Measurements from ENCODE around the gene IFITM5. TPM values are rescaled to one million over a fixed set of nuclear protein-coding genes. Genes with fewer than 3 reads are reported as not detected.

IFITM5 gene
- total and polyA plus RNA-seq, 9 of the 15 experiments (the other 6 are each of a cell fraction or from before 2014, with no cell fraction given), result 0.19 TPM; not detected in 8

DNA sequence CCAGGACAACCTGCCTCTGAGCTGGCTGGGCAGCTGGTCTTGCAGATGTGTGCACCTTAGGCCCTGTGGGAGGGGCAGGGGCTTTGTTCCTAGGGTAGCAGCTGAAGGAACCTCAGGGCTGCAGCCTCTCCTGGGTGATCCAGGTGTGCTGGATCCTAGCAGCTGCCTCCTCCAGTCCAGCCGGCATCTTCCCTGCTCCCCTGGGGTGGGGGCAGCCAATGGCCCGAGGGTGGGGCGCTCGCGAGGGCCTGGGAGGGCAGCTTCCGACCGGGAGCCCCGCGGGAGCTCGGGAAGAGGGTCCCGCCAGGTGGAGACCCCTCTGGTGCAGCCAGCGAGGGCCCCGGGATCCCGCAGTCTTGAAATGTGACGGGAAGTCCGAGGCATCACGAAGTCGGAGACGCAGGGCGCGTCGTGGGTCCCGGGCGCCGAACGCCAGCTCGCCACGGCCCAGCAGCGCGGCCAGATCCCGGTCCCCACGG is 16.2 kb upstream of the IFITM5 start (continued):
- TF ChIP-seq, protein P1, sequence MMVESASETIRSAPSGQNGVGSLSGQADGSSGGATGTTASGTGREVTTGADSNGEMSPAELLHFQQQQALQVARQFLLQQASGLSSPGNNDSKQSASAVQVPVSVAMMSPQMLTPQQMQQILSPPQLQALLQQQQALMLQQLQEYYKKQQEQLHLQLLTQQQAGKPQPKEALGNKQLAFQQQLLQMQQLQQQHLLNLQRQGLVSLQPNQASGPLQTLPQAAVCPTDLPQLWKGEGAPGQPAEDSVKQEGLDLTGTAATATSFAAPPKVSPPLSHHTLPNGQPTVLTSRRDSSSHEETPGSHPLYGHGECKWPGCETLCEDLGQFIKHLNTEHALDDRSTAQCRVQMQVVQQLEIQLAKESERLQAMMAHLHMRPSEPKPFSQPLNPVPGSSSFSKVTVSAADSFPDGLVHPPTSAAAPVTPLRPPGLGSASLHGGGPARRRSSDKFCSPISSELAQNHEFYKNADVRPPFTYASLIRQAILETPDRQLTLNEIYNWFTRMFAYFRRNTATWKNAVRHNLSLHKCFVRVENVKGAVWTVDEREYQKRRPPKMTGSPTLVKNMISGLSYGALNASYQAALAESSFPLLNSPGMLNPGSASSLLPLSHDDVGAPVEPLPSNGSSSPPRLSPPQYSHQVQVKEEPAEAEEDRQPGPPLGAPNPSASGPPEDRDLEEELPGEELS (CRISPR knock-in tag; IDR thresholded peaks at IDR 0.05; ENCODE audit: borderline replicate concordance), result 0 out of 2 replicates have a peak, but pooled peaks have one; percentile 26
- TF ChIP-seq, protein P2, sequence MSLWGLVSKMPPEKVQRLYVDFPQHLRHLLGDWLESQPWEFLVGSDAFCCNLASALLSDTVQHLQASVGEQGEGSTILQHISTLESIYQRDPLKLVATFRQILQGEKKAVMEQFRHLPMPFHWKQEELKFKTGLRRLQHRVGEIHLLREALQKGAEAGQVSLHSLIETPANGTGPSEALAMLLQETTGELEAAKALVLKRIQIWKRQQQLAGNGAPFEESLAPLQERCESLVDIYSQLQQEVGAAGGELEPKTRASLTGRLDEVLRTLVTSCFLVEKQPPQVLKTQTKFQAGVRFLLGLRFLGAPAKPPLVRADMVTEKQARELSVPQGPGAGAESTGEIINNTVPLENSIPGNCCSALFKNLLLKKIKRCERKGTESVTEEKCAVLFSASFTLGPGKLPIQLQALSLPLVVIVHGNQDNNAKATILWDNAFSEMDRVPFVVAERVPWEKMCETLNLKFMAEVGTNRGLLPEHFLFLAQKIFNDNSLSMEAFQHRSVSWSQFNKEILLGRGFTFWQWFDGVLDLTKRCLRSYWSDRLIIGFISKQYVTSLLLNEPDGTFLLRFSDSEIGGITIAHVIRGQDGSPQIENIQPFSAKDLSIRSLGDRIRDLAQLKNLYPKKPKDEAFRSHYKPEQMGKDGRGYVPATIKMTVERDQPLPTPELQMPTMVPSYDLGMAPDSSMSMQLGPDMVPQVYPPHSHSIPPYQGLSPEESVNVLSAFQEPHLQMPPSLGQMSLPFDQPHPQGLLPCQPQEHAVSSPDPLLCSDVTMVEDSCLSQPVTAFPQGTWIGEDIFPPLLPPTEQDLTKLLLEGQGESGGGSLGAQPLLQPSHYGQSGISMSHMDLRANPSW (CRISPR knock-in tag; IDR thresholded peaks at IDR 0.05), result no peak

DNA sequence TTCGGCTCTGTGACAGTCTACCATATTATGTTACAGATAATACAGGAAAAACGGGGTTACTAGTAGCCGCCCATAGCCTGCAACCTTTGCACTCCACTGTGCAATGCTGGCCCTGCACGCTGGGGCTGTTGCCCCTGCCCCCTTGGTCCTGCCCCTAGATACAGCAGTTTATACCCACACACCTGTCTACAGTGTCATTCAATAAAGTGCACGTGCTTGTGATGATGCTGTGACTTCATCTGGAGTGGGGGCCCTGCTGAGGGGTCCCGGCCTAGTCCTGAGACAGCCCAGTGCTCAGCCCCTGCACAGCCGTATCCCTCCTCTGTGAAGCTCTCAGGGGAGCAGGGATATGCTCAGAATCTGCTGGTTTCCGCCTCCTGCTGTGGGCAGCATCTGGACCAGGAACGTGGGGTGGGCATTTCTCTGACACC is 15.7 kb upstream of the IFITM5 start:
- CTCF ChIA-PET (ENCODE audit: low intra/inter-chr PET ratio), result no interaction called here
- FAIRE-seq (no peak), ATAC-seq (no peak), DNase-seq (ENCODE audit: extremely low read depth in 1 of 4, low spot score in 3 of 4) (no peak)
- POLR2A ChIA-PET, result interaction anchor here (0.6 to 1.0 kb wide), 4 partner anchors 9 to 56 kb away, joined by 3 to 4 read pairs (median 3); no protein-coding TSS in a partner anchor
- Histone ChIP-seq H3K9me1 (ENCODE audit: control insufficient read depth, insufficient read depth, low read length) (no peaks in the 10 kb centered on the region), H4K20me1 (replicated peaks; ENCODE audit: control insufficient read depth, insufficient read depth, low read length) (peaks cover 5% of the 10 kb centered on the region; the same call in 1 of the 2 replicates), H3K27me3 (ENCODE audit: control insufficient read depth in 2 of 2, insufficient read depth in 2 of 2, low read length in 2 of 2) (no peaks in the 10 kb centered on the region), H3K36me3 (ENCODE audit: control insufficient read depth, insufficient read depth, low read length) (peaks cover 29% of the 10 kb centered on the region; the same call in 1 of the 3 replicates), H3K4me1 (replicated peaks in 1 of 2; ENCODE audit: control insufficient read depth in 2 of 2, insufficient read depth in 2 of 2, low read length in 2 of 2) (peaks cover 26 to 46% of the 10 kb centered on the region in 2 experiments), H3K27ac (ENCODE audit: extremely low read depth, low read depth, low read length) (peak overlapping the region; percentile 87), H3K4me3 (peak overlapping the region; percentile 69), H3K9ac (ENCODE audit: insufficient read depth in 1 of 2, low read depth in 2 of 2, low read length in 2 of 2) (peak overlapping the region; percentile 82 to 98), H3K9me3 (replicated peaks; ENCODE audit: control insufficient read depth, insufficient read depth, low read depth, low read length) (no peaks in the 10 kb centered on the region), H3K4me2 (ENCODE audit: insufficient read depth, low read length) (peak overlapping the region; percentile 95), H2AFZ (ENCODE audit: low read depth, low read length) (no peak overlapping the region), H3K79me2 (ENCODE audit: control insufficient read depth, insufficient read depth, low read length) (peaks cover 76% of the 10 kb centered on the region)
- in situ Hi-C loops (cut with MboI), result no loop called here
- WGBS (ENCODE audit: insufficient coverage, low coverage, missing lambda C conversion rate), result 3% methylated on average over 9 of the region's 9 CpGs
- BruUV-seq (replicated peaks), result no TSS peak
- intact Hi-C loops (cut with micrococcal nuclease), result no loop called here
- no peak for TF ChIP-seq ETV5 (CRISPR knock-in tag; IDR thresholded peaks at IDR 0.05; ENCODE audit: low read depth)
- TF ChIP-seq, protein P3, sequence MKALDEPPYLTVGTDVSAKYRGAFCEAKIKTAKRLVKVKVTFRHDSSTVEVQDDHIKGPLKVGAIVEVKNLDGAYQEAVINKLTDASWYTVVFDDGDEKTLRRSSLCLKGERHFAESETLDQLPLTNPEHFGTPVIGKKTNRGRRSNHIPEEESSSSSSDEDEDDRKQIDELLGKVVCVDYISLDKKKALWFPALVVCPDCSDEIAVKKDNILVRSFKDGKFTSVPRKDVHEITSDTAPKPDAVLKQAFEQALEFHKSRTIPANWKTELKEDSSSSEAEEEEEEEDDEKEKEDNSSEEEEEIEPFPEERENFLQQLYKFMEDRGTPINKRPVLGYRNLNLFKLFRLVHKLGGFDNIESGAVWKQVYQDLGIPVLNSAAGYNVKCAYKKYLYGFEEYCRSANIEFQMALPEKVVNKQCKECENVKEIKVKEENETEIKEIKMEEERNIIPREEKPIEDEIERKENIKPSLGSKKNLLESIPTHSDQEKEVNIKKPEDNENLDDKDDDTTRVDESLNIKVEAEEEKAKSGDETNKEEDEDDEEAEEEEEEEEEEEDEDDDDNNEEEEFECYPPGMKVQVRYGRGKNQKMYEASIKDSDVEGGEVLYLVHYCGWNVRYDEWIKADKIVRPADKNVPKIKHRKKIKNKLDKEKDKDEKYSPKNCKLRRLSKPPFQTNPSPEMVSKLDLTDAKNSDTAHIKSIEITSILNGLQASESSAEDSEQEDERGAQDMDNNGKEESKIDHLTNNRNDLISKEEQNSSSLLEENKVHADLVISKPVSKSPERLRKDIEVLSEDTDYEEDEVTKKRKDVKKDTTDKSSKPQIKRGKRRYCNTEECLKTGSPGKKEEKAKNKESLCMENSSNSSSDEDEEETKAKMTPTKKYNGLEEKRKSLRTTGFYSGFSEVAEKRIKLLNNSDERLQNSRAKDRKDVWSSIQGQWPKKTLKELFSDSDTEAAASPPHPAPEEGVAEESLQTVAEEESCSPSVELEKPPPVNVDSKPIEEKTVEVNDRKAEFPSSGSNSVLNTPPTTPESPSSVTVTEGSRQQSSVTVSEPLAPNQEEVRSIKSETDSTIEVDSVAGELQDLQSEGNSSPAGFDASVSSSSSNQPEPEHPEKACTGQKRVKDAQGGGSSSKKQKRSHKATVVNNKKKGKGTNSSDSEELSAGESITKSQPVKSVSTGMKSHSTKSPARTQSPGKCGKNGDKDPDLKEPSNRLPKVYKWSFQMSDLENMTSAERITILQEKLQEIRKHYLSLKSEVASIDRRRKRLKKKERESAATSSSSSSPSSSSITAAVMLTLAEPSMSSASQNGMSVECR (CRISPR knock-in tag; IDR thresholded peaks at IDR 0.05), result 0 out of 2 replicates have a peak, but pooled peaks have one; percentile 39
- TF ChIP-seq, protein P4, sequence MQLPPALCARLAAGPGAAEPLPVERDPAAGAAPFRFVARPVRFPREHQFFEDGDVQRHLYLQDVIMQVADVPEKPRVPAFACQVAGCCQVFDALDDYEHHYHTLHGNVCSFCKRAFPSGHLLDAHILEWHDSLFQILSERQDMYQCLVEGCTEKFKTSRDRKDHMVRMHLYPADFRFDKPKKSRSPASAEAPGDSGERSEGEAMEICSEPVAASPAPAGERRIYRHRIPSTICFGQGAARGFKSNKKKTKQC (CRISPR knock-in tag; IDR thresholded peaks at IDR 0.05), result peak; percentile 22; the same call in 1 of the 2 replicates
- no peak for TF ChIP-seq SMC3 (conservative IDR thresholded peaks at IDR 0.05; ENCODE audit: insufficient read depth, low read depth, low read length)

Measured in K562 (cell line).